Suprapubic skin (tissue), 4 donors: Measurements from ENCODE around the gene VHLL. TPM values are rescaled to one million over a fixed set of nuclear protein-coding genes. Genes with fewer than 3 reads are reported as not detected.

ENCODE experiments used
- DNase-seq, 2 donors: peaks; one replicate each; pipeline ENCODE4 v3.0.0-alpha.2; 2019; ENCODE audit warnings: low spot score in 2 of 2
- H3K27ac ChIP-seq: fragments of 200-600 bp; sonication (generic); one replicate; pipeline ENCODE4 v1.5.1; 2019
- H3K27me3 ChIP-seq: fragments of 200-600 bp; sonication (generic); one replicate; pipeline ENCODE4 v1.5.1; 2019
- H3K36me3 ChIP-seq: fragments of 200-600 bp; sonication (generic); one replicate; pipeline ENCODE4 v1.5.1; 2019
- H3K4me1 ChIP-seq: fragments of 200-600 bp; sonication (generic); one replicate; pipeline ENCODE4 v1.5.1; 2019
- H3K4me3 ChIP-seq: fragments of 200-600 bp; sonication (generic); one replicate; pipeline ENCODE4 v1.5.1; 2019; ENCODE audit warnings: mild to moderate bottlenecking
- H3K9me3 ChIP-seq: fragments of 200-600 bp; sonication (generic); one replicate; pipeline ENCODE4 v1.5.1; 2019
- EP300 ChIP-seq: sonication (generic); formaldehyde crosslinking; IDR thresholded peaks from one replicate; pipeline ENCODE4 v1.6.1; 2017; ENCODE audit warnings: antibody characterized with exemption
- POLR2A ChIP-seq, 2 donors: fragments of 450-650 bp; IDR thresholded peaks; one replicate each; pipeline ENCODE4 v1.6.1; 2017; ENCODE audit warnings: antibody characterized with exemption in 2 of 2, mild to moderate bottlenecking in 2 of 2, moderate library complexity in 2 of 2
- POLR2AphosphoS5 ChIP-seq, 3 donors: sonication (generic); formaldehyde crosslinking; IDR thresholded peaks; one replicate each; pipeline ENCODE4 v1.6.1; 2017; ENCODE audit warnings: antibody characterized with exemption in 3 of 3
- WGBS: methylation state at CpG from one replicate; pipeline ENCODE4 v1.1.5; 2018; 5-methylcytosine and 5-hydroxymethylcytosine counted together
- total RNA-seq, 4 donors: library from RNA; depleted of rRNA; stranded (reverse); fragments of >200 nt; gene quantifications; one replicate each; pipeline ENCODE4 v1.1.0, GENCODE V29; 2016
- TF ChIP-seq, protein P1 (sequence below), 2 donors: fragments of 200-600 bp in 1 of 2; fragments of 450-650 bp in 1 of 2; sonication (generic) in 1 of 2; IDR thresholded peaks; one replicate each; pipeline ENCODE4 v1.5.1; 2016 to 2019; ENCODE audit warnings: antibody characterized with exemption in 2 of 2, mild to moderate bottlenecking in 1 of 2, moderate library complexity in 1 of 2

The VHLL gene
- total RNA-seq, 4 donors from 2014 or later: not detected

GRCh38 chr1:156253634-156254033, 45.5 kb downstream of the VHLL start:
- H3K27ac ChIP-seq: no peak overlapping the region
- 71% methylated on average over 3 of the region's 3 CpGs for WGBS

GRCh38 chr1:156251527-156251926, 47.6 kb downstream of the VHLL start:
- H3K27me3 ChIP-seq: no peaks in the 10 kb centered on the region
- H3K4me3 ChIP-seq: no peak overlapping the region
- DNase-seq: no peak
- H3K9me3 ChIP-seq: no peaks in the 10 kb centered on the region
- TF ChIP-seq POLR2AphosphoS5 (IDR thresholded peaks at IDR 0.05) (no peak), POLR2A (IDR thresholded peaks at IDR 0.05) (no peak), EP300 (no peak)
- TF ChIP-seq, protein P1, sequence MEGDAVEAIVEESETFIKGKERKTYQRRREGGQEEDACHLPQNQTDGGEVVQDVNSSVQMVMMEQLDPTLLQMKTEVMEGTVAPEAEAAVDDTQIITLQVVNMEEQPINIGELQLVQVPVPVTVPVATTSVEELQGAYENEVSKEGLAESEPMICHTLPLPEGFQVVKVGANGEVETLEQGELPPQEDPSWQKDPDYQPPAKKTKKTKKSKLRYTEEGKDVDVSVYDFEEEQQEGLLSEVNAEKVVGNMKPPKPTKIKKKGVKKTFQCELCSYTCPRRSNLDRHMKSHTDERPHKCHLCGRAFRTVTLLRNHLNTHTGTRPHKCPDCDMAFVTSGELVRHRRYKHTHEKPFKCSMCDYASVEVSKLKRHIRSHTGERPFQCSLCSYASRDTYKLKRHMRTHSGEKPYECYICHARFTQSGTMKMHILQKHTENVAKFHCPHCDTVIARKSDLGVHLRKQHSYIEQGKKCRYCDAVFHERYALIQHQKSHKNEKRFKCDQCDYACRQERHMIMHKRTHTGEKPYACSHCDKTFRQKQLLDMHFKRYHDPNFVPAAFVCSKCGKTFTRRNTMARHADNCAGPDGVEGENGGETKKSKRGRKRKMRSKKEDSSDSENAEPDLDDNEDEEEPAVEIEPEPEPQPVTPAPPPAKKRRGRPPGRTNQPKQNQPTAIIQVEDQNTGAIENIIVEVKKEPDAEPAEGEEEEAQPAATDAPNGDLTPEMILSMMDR (IDR thresholded peaks at IDR 0.05): no peak
- peaks cover 69% of the 10 kb centered on the region for H3K36me3 ChIP-seq
- WGBS: 46% methylated on average over 3 of the region's 3 CpGs
- peaks cover 58% of the 10 kb centered on the region for H3K4me1 ChIP-seq
- no peak overlapping the region for H3K27ac ChIP-seq

More at GRCh38 chr1:156253634-156254033, 45.5 kb downstream of the VHLL start:
- H3K4me1 ChIP-seq: peaks cover 39% of the 10 kb centered on the region
- TF ChIP-seq POLR2AphosphoS5 (IDR thresholded peaks at IDR 0.05): no peak
- TF ChIP-seq, protein P1 (IDR thresholded peaks at IDR 0.05): no peak
- TF ChIP-seq POLR2A (IDR thresholded peaks at IDR 0.05): no peak
- TF ChIP-seq EP300: no peak
- H3K27me3 ChIP-seq: no peaks in the 10 kb centered on the region
- no peak for DNase-seq
- H3K4me3 ChIP-seq: no peak overlapping the region
- H3K9me3 ChIP-seq: no peaks in the 10 kb centered on the region
- peaks cover 90% of the 10 kb centered on the region for H3K36me3 ChIP-seq

- peaks cover 56% of the 10 kb centered on the region for H3K36me3 ChIP-seq
- DNase-seq: no peak
These were observed 49.5 kb downstream of the VHLL start for GRCh38 chr1:156249593-156249992.

More at GRCh38 chr1:156249593-156249992, 49.5 kb downstream of the VHLL start:
- Histone ChIP-seq H3K4me1 (peaks cover 77% of the 10 kb centered on the region), H3K27ac (no peak overlapping the region), H3K27me3 (peaks cover 6% of the 10 kb centered on the region), H3K9me3 (no peaks in the 10 kb centered on the region), H3K4me3 (no peak overlapping the region)
- no peak for TF ChIP-seq POLR2AphosphoS5 (IDR thresholded peaks at IDR 0.05)
- TF ChIP-seq, protein P1 (IDR thresholded peaks at IDR 0.05): no peak
- TF ChIP-seq POLR2A (IDR thresholded peaks at IDR 0.05): no peak
- no peak for TF ChIP-seq EP300
- 60% methylated on average over 5 of the region's 5 CpGs for WGBS

Other genes with a start within 250 kb of the VHLL start
- 10 to 100 TPM; 32.7 to 42.7 (median 39.8) TPM for gene UBQLN4, start 245.5 kb downstream of the VHLL start, total RNA-seq
- 10 to 100 TPM; 27.3 to 66.6 (median 57.7) TPM for gene LAMTOR2, start 244.5 kb downstream of the VHLL start, total RNA-seq
- gene RAB25, start 238.1 kb downstream of the VHLL start, total RNA-seq: 100 to 1,000 TPM; 150 to 284 (median 205) TPM
- 1 to 10 TPM in 2 of 4 donors, under 1 TPM in 2; 0.42 to 2.7 (median 1.0) TPM for gene MEX3A, start 216.8 kb downstream of the VHLL start, total RNA-seq
- 100 to 1,000 TPM; 574 to 977 (median 714) TPM for gene LMNA, start 184.6 kb downstream of the VHLL start, total RNA-seq
- 10 to 100 TPM; 43.8 to 61.2 (median 50.2) TPM for gene SEMA4A, start 145.7 kb downstream of the VHLL start, total RNA-seq
- 10 to 100 TPM; 15.1 to 20.4 (median 17.2) TPM for gene SLC25A44, start 105.2 kb downstream of the VHLL start, total RNA-seq
- gene PMF1, start 86.3 kb downstream of the VHLL start, total RNA-seq: 10 to 100 TPM; 42.7 to 74.3 (median 70.1) TPM
- 1 to 10 TPM in 2 of 4 donors, not detected in 2; 1.2 to 4.4 TPM for gene BGLAP, start 57.1 kb downstream of the VHLL start, total RNA-seq
- gene PAQR6, start 51.3 kb downstream of the VHLL start, total RNA-seq: 10 to 100 TPM in 1 of 4 donors, 1 to 10 TPM in 3; 4.5 to 18.5 (median 7.2) TPM
- 100 to 1,000 TPM in 1 of 4 donors, 10 to 100 TPM in 3; 68.0 to 170 (median 76.6) TPM for gene SMG5, start 16.5 kb downstream of the VHLL start, total RNA-seq
- gene TMEM79, start 15.0 kb downstream of the VHLL start, total RNA-seq: 100 to 1,000 TPM in 2 of 4 donors, 10 to 100 TPM in 2; 81.0 to 120 (median 97.5) TPM
- gene GLMP, start 3.6 kb downstream of the VHLL start, total RNA-seq: 10 to 100 TPM; 35.5 to 78.1 (median 42.8) TPM
- 100 to 1,000 TPM in 3 of 4 donors, 10 to 100 TPM in 1; 91.4 to 198 (median 149) TPM for gene CCT3, start 39.0 kb upstream of the VHLL start, total RNA-seq
- not detected for gene TSACC, start 39.2 kb upstream of the VHLL start, total RNA-seq
- gene RHBG, start 69.9 kb upstream of the VHLL start, total RNA-seq: 10 to 100 TPM in 1 of 4 donors, 1 to 10 TPM in 3; 7.4 to 14.8 (median 8.1) TPM
- 10 to 100 TPM; 61.7 to 73.5 (median 67.1) TPM for gene MEF2D, start 201.5 kb upstream of the VHLL start, total RNA-seq